Activated CD8-positive, alpha-beta memory T cell treated with anti-CD3 and anti-CD28 coated beads for 24 hours (primary cell): Measurements from ENCODE around the gene MPPED1.
A peak's percentile ranks its signal among the peaks of the same experiment; 100 is the strongest.

ENCODE experiments used
- DNase-seq: peaks from one replicate; pipeline ENCODE4 v3.0.0-alpha.2; 2020

The MPPED1 gene

GRCh38 chr22:43550024-43550620, 138.3 kb downstream of the MPPED1 start:
- DNase-seq: no peak

GRCh38 chr22:43550672-43551071, 138.9 kb downstream of the MPPED1 start:
- no peak for DNase-seq

DNA sequence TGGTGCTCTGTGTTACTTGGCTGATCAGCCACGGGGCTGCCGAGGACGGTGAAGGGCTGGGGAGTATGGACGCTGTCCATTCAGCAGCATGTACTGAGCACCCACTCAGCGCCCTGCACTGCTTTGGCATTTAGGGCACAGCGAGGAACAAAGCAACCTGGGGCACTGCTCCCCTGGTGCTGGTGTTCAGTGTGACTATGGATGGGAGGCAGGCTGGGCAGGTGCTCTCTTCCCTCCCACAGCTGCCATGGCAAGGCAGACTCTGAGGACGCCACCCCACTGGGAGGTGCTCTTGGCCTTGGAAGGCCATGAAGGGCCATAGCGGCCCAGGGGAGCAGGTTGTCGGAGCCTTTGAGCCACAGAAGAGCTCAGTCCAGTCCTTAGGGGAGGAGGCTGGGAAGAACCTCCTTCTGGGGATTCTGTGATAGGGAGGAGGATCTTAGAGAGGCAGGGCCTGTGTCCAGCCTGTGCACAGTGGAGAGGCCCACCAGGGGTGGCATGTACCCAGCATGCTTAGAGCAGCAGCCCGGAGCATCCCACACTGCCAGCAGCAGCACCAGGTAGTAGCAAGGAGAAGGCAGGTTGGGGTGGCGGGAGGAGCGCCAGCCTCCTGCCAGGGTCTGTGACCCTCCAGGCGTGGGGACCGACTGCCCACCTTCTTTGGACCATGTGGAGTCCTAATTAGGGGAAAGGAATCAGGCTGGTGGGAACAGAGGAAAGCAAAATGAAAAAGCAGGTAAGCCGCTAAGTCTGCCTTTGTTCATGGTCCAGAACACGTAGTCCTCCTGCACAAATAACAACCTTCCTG, 141.8 kb downstream of the MPPED1 start:
- peak; percentile 21 for DNase-seq

GRCh38 chr22:43554259-43554636, 142.4 kb downstream of the MPPED1 start:
- DNase-seq: no peak

DNA sequence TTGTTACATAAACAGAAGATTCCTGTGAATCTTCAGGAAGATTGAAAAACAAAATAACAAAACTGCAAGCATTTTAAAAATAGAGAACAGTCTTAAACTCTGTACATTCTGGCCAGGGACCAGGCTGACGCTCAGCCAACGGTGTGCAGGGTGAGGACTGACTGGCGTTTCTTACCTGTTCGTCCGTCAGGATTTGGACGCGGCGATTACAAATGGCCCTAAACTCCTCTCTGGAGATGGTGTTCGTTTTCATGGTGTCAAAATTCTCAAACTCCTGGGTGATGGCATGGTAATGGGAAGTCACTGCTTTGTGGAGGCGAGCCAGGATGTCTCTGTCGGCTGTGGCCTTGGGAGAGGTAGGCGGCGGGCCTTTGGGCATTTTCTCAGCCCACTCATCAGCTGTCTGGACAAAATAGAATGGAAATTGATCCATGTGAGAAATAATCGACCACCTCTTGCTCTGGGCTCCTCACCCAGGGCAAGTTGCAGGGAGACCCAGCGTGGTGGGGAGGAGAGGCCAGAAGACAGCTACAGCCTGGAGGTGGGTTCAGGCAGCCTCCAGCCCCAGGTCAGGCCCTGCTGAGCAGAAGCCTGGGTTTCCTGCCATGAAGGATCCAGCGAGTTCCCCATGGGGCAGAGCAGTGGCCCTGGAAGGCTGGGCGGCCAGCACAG, 143.0 kb downstream of the MPPED1 start:
- DNase-seq: no peak

DNA sequence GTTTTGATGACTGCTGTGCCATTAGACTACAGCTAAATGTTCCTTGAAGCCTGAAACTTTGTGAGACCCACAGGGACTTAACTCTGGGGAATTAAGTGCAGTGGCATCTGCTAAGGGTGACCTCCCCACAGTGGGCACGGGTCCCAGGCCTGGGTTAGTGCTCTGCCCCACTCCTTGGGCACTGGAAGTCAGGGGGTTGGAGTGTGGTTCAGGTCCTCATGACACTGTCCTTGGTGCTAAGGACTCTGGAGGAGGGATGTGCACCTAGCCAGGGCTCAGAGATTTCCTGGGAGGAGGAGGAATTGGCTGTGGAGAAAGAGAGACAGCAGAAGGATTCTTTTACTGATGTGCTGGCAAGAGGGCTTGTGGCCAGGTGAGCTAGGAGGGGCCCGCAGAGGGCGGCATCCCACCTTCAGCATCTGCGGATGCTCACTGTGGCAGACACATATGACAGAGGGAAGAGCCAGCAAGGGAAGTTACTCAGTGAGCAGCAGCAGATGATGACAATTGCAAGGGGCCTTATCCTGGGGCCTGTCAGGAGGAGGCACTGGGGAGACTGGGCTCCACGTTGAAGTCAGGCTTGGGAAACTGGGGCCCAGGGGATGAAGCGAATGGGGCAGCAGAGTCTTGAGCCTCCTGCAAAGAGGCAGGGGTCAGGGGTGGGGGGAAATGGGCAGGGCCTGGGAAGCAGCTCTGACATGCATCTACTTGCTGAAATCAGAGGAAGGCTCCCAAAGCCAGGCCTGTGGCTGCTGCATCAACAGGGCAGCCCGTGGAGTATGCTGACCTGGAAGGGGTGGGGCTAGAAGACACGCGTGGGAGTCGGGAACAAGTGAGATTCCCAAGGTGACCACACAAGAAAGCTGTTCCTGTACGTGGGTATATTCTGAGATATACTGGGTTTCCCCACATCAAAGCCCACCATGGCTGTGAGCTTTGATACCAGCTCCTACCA, 144.0 kb downstream of the MPPED1 start:
- DNase-seq: no peak
